SK-N-SH treated with all-trans-retinoic acid at 6 μM for 48 hours (cell line): ENCODE results near the gene RSAD2.

Source experiments
- ATAC-seq: fragments of 200-7000 bp; cut with Tn5 transposase; 3 replicates; pipeline ENCODE4 v1.9.1; 2020; ENCODE audit warnings: mild to moderate bottlenecking, moderate library complexity
- BACH2 ChIP-seq: fragments of 250-450 bp; sonication (Bioruptor Pico); IDR thresholded peaks from 2 replicates; pipeline ENCODE4 v1.9.0; 2021; ENCODE audit warnings: mild to moderate bottlenecking, borderline replicate concordance
- ESRRG ChIP-seq: fragments of 250-450 bp; sonication (Bioruptor Pico); IDR thresholded peaks from 2 replicates; pipeline ENCODE4 v1.6.1; 2021; ENCODE audit warnings: mild to moderate bottlenecking
- ISL1 ChIP-seq: fragments of 250-450 bp; sonication (Bioruptor Pico); IDR thresholded peaks from 2 replicates; pipeline ENCODE4 v2.1.2; 2022; ENCODE audit warnings: mild to moderate bottlenecking, moderate library complexity
- OSR1 ChIP-seq: fragments of 250-450 bp; sonication (Bioruptor Pico); IDR thresholded peaks from 2 replicates; pipeline ENCODE4 v1.8.0; 2022; ENCODE audit warnings: moderate library complexity, mild to moderate bottlenecking, inconsistent platforms
- PPARA ChIP-seq: fragments of 250-450 bp; sonication (Bioruptor Pico); IDR thresholded peaks from 2 replicates; pipeline ENCODE4 v1.5.0; 2020; ENCODE audit warnings: mild to moderate bottlenecking, borderline replicate concordance
- RARB ChIP-seq: fragments of 250-450 bp; sonication (Bioruptor Pico); IDR thresholded peaks from 2 replicates; pipeline ENCODE4 v1.8.0; 2021; ENCODE audit warnings: mild to moderate bottlenecking, moderate library complexity
- SNAI2 ChIP-seq: fragments of 250-450 bp; sonication (Bioruptor Pico); IDR thresholded peaks from 2 replicates; pipeline ENCODE4 v1.5.0; 2020; ENCODE audit warnings: mild to moderate bottlenecking, moderate library complexity
- TCF4 ChIP-seq: fragments of 250-450 bp; sonication (Bioruptor Pico); IDR thresholded peaks from 2 replicates; pipeline ENCODE4 v1.8.0; 2021; ENCODE audit warnings: mild to moderate bottlenecking, moderate library complexity, borderline replicate concordance
- TOX ChIP-seq: fragments of 250-450 bp; sonication (Bioruptor Pico); IDR thresholded peaks from 2 replicates; pipeline ENCODE4 v1.8.0; 2021; ENCODE audit warnings: mild to moderate bottlenecking, moderate library complexity, borderline replicate concordance
- ZC3H10 ChIP-seq: fragments of 250-450 bp; sonication (Bioruptor Pico); IDR thresholded peaks from 2 replicates; pipeline ENCODE4 v1.5.1; 2021; ENCODE audit warnings: mild to moderate bottlenecking, moderate library complexity
- ZFP3 ChIP-seq: fragments of 250-450 bp; sonication (Bioruptor Pico); IDR thresholded peaks from 2 replicates; pipeline ENCODE4 v1.5.0; 2020; ENCODE audit warnings: mild to moderate bottlenecking, moderate library complexity
- ZFP30 ChIP-seq: fragments of 450-650 bp; formaldehyde crosslinking; IDR thresholded peaks from 2 replicates; pipeline ENCODE4 v1.5.0; 2022; ENCODE audit warnings: mild to moderate bottlenecking, moderate library complexity
- ZNF565 ChIP-seq: fragments of 450-650 bp; formaldehyde crosslinking; conservative IDR thresholded peaks from 2 replicates; pipeline ENCODE4 v1.5.0; 2020; ENCODE audit warnings: low read depth, mild to moderate bottlenecking, moderate library complexity
- ZNF70 ChIP-seq: fragments of 450-650 bp; formaldehyde crosslinking; IDR thresholded peaks from 2 replicates; pipeline ENCODE4 v1.5.0; 2020; ENCODE audit warnings: mild to moderate bottlenecking, moderate library complexity
- ZNF8 ChIP-seq: fragments of 450-650 bp; formaldehyde crosslinking; IDR thresholded peaks from 2 replicates; pipeline ENCODE4 v1.5.0; 2020; ENCODE audit warnings: mild to moderate bottlenecking, moderate library complexity
- TF ChIP-seq, protein P1 (sequence below): fragments of 250-450 bp; sonication (Bioruptor Pico); IDR thresholded peaks from 2 replicates; pipeline ENCODE4 v1.5.0; 2020; ENCODE audit warnings: mild to moderate bottlenecking, moderate library complexity
- TF ChIP-seq, protein P2 (sequence below): fragments of 250-450 bp; sonication (Bioruptor Pico); IDR thresholded peaks from 2 replicates; pipeline ENCODE4 v1.5.1; 2021; ENCODE audit warnings: mild to moderate bottlenecking, moderate library complexity
- TF ChIP-seq, protein P3 (sequence below): fragments of 250-450 bp; sonication (Bioruptor Pico); IDR thresholded peaks from 2 replicates; pipeline ENCODE4 v1.8.0; 2021; ENCODE audit warnings: low read depth, mild to moderate bottlenecking, moderate library complexity, borderline replicate concordance
- TF ChIP-seq, protein P4 (sequence below): fragments of 250-450 bp; sonication (Bioruptor Pico); IDR thresholded peaks from 2 replicates; pipeline ENCODE4 v1.8.0; 2020; ENCODE audit warnings: mild to moderate bottlenecking, moderate library complexity, borderline replicate concordance
- TF ChIP-seq, protein P5 (sequence below): fragments of 250-450 bp; sonication (Bioruptor Pico); IDR thresholded peaks from 2 replicates; pipeline ENCODE4 v1.5.1; 2020; ENCODE audit warnings: low read depth, mild to moderate bottlenecking, moderate library complexity

RSAD2 gene

DNA sequence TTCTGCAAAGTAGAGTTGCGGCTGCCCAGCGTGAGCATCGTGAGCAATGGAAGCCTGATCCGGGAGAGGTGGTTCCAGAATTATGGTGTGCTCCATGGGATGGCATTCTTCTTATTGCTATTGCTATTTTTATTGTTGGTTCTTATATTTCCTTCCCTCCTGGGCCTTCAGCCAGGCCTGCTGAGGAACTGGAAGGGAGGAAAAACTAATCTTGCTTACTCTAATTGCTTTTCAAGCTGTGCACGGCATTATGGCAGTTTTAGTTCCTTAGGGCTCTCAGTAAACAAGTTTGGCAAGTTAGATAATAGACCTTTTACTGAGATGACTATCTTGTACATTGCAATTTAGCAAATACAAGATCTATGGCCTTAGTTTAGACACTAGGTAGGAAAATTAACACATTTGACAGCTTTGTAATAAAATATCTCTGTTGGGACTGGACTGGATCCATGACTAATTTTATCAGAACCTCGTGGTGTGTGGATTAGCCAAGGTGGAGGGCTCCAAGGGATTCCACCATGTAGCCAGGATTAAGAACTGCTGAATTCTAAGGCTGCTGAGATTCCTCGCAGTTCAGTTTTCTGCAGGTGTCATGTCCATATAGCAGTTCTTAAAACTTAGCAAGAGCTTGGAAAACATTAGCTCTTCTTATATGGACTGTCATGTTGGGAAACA is 6.0 kb downstream of the RSAD2 start:
- TF ChIP-seq, protein P1, sequence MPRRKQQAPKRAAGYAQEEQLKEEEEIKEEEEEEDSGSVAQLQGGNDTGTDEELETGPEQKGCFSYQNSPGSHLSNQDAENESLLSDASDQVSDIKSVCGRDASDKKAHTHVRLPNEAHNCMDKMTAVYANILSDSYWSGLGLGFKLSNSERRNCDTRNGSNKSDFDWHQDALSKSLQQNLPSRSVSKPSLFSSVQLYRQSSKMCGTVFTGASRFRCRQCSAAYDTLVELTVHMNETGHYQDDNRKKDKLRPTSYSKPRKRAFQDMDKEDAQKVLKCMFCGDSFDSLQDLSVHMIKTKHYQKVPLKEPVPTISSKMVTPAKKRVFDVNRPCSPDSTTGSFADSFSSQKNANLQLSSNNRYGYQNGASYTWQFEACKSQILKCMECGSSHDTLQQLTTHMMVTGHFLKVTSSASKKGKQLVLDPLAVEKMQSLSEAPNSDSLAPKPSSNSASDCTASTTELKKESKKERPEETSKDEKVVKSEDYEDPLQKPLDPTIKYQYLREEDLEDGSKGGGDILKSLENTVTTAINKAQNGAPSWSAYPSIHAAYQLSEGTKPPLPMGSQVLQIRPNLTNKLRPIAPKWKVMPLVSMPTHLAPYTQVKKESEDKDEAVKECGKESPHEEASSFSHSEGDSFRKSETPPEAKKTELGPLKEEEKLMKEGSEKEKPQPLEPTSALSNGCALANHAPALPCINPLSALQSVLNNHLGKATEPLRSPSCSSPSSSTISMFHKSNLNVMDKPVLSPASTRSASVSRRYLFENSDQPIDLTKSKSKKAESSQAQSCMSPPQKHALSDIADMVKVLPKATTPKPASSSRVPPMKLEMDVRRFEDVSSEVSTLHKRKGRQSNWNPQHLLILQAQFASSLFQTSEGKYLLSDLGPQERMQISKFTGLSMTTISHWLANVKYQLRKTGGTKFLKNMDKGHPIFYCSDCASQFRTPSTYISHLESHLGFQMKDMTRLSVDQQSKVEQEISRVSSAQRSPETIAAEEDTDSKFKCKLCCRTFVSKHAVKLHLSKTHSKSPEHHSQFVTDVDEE (CRISPR knock-in tag): no peak
- TF ChIP-seq TOX (CRISPR knock-in tag) (no peak), ZC3H10 (CRISPR knock-in tag) (no peak)
- TF ChIP-seq, protein P2, sequence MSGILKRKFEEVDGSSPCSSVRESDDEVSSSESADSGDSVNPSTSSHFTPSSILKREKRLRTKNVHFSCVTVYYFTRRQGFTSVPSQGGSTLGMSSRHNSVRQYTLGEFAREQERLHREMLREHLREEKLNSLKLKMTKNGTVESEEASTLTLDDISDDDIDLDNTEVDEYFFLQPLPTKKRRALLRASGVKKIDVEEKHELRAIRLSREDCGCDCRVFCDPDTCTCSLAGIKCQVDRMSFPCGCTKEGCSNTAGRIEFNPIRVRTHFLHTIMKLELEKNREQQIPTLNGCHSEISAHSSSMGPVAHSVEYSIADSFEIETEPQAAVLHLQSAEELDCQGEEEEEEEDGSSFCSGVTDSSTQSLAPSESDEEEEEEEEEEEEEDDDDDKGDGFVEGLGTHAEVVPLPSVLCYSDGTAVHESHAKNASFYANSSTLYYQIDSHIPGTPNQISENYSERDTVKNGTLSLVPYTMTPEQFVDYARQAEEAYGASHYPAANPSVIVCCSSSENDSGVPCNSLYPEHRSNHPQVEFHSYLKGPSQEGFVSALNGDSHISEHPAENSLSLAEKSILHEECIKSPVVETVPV (CRISPR knock-in tag): no peak
- no peak for ATAC-seq

DNA sequence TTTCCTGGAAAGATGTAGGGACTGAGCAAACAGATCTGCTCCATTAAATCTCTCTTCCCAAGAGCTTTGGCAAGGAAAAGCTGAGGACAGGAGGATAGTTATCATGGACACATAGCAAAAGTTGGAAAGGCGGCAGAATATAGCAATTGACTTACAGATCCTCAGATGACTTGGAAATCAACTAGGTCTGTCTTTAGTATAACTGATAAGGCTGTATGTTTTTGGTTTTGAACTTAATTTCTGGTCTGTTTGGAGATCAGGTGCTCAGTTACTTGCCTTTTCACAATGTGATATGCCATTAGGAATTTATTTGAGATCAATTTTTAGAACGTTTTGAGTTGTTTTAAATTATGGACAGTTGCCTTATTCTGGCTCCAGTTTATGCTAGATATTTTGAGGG is 8.0 kb downstream of the RSAD2 start:
- TF ChIP-seq ZNF70 (CRISPR knock-in tag) (no peak), ZC3H10 (CRISPR knock-in tag) (no peak), SNAI2 (CRISPR knock-in tag) (no peak), BACH2 (CRISPR knock-in tag) (no peak), TCF4 (CRISPR knock-in tag) (no peak), ZNF8 (CRISPR knock-in tag) (no peak), ZFP3 (CRISPR knock-in tag) (no peak), ZNF565 (CRISPR knock-in tag) (no peak), TOX (CRISPR knock-in tag) (no peak), ISL1 (no peak), ESRRG (CRISPR knock-in tag) (no peak), PPARA (no peak), ZFP30 (CRISPR knock-in tag) (no peak), OSR1 (CRISPR knock-in tag) (no peak), RARB (CRISPR knock-in tag) (no peak)
- TF ChIP-seq, protein P3, sequence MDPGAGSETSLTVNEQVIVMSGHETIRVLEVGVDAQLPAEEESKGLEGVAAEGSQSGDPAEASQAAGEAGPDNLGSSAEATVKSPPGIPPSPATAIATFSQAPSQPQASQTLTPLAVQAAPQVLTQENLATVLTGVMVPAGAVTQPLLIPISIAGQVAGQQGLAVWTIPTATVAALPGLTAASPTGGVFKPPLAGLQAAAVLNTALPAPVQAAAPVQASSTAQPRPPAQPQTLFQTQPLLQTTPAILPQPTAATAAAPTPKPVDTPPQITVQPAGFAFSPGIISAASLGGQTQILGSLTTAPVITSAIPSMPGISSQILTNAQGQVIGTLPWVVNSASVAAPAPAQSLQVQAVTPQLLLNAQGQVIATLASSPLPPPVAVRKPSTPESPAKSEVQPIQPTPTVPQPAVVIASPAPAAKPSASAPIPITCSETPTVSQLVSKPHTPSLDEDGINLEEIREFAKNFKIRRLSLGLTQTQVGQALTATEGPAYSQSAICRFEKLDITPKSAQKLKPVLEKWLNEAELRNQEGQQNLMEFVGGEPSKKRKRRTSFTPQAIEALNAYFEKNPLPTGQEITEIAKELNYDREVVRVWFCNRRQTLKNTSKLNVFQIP (CRISPR knock-in tag): no peak
- TF ChIP-seq, protein P4, sequence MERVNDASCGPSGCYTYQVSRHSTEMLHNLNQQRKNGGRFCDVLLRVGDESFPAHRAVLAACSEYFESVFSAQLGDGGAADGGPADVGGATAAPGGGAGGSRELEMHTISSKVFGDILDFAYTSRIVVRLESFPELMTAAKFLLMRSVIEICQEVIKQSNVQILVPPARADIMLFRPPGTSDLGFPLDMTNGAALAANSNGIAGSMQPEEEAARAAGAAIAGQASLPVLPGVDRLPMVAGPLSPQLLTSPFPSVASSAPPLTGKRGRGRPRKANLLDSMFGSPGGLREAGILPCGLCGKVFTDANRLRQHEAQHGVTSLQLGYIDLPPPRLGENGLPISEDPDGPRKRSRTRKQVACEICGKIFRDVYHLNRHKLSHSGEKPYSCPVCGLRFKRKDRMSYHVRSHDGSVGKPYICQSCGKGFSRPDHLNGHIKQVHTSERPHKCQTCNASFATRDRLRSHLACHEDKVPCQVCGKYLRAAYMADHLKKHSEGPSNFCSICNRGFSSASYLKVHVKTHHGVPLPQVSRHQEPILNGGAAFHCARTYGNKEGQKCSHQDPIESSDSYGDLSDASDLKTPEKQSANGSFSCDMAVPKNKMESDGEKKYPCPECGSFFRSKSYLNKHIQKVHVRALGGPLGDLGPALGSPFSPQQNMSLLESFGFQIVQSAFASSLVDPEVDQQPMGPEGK (CRISPR knock-in tag): no peak
- TF ChIP-seq, protein P2 (CRISPR knock-in tag): no peak
- TF ChIP-seq, protein P1 (CRISPR knock-in tag): no peak
- TF ChIP-seq, protein P5, sequence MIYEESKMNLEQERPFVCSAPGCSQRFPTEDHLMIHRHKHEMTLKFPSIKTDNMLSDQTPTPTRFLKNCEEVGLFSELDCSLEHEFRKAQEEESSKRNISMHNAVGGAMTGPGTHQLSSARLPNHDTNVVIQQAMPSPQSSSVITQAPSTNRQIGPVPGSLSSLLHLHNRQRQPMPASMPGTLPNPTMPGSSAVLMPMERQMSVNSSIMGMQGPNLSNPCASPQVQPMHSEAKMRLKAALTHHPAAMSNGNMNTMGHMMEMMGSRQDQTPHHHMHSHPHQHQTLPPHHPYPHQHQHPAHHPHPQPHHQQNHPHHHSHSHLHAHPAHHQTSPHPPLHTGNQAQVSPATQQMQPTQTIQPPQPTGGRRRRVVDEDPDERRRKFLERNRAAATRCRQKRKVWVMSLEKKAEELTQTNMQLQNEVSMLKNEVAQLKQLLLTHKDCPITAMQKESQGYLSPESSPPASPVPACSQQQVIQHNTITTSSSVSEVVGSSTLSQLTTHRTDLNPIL (CRISPR knock-in tag): no peak
- ATAC-seq: no peak
